ENCODE measurements around the gene TMPRSS11B.

GRCh38 chr4:68264875-68265565, 19.5 kb upstream of the TMPRSS11B start:
- TF ChIP-seq EZH2phosphoT487 (IDR thresholded peaks at IDR 0.05; ENCODE audit: low read length), result no peak
- TF ChIP-seq EZH2 (optimal IDR thresholded peaks at IDR 0.05; ENCODE audit: low read depth, low read length), result no peak

Measured in MM.1S (cell line).